ENCODE data around the gene MXRA8. TPM values are rescaled to one million over a fixed set of nuclear protein-coding genes. Genes with fewer than 3 reads are reported as not detected.
"Not testable (repeated sequence)": the region's sequence is repeated elsewhere in the genome, so short reads cannot be mapped to it uniquely, and the experiment has no call there.

Gene MXRA8
- total RNA-seq, 2 donors from 2014 or later, result 38.3 to 44.3 TPM

DNA sequence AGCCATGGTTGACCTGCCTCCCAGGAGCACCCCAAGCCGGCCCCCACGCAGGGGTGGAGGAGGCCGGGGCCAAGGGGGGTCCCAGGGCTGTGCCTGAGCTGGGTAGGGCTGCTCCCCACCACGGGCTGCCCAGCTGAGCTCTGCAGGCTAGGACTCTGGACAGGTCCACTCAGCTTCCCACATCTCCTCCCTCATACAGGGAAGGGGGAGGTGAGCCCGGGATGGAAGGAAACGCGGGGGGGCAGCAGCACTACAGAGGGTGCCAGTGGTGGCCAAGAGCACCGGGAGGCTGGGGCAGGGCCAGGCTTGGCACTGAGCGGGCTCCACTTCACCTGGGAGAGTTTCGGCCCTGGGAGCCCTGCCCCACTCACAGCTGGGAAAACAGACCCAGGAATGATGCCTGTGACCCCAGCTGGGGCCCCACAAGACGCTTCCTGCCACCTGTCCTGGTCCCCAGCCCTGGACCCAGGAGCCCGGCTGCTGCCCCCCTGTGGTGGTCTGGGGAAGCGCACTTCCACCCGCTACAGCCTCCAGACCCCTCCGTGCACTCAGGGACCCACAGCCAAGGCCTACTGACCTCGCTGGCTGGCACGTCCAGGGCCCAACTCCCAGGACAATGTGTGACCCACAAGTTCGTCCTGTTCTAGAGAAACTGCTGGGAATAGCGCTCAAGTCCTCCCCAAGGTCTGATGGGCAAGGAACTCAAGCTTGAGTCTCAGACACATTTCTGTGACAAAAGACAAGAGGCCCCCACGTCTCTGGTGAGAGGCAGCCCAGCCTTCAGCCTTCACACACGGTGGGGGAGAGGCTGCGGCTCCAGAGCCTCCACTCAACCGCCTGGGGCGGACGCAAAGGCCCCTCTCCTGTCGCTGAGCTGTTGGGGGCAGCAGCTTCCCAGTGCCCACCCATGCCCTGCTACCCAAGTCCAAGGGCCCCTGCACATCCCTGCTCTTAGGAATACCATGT lies 13.7 kb upstream of the MXRA8 start:
- ATAC-seq, result peak in 1 of 2 donors; percentile 16
- intact Hi-C loops (cut with DNase I), result no loop called here
- peak; percentile 70 for DNase-seq

DNA sequence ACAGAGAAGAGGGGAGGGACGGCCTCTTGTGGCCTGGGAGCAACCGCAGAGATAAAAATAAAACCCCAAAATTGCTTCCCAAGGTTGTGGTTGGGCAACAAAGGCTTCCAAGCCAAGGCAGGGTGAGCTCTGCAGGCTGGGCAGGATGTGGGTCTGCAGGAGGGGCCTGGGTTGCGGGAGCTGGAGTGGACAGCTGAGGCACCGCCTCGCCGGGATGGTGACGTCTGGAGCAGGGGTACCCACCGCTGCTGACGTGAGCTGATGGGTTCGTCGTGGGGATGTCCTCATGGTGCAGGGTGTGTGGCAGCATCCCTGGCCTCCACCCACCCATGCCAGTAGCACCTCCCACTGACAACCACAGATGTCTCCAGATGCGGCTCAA lies 13.0 kb upstream of the MXRA8 start:
- ATAC-seq (no peak), DNase-seq (no peak)
- intact Hi-C loops (cut with DNase I), result no loop called here

DNA sequence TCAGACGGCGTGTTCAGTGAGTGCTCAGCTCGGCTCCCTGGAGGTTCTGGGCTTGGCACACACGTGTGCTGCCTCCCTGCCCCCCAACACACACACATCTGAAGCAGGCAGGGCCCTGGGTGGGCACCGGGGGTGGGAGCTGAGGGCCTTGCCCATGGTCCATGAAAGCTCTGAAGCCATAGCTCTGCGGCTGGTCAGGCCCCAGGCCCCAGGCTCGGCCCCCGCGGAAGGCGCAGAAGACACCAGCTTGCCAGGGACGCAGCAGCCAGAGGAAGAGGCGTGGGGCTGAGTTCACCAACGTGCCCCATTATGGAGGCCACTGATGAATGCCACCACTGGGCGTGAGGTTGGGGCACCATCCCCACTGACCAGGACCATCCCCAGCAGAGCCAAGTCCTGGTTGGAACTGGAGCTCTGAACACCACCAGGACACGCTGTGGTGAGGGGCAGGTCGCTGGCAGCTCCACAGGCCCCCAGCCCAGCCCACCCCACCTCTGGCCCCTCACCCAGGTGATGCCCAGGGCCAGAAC lies 12.5 kb upstream of the MXRA8 start:
- intact Hi-C loops (cut with DNase I), result no loop called here

DNA sequence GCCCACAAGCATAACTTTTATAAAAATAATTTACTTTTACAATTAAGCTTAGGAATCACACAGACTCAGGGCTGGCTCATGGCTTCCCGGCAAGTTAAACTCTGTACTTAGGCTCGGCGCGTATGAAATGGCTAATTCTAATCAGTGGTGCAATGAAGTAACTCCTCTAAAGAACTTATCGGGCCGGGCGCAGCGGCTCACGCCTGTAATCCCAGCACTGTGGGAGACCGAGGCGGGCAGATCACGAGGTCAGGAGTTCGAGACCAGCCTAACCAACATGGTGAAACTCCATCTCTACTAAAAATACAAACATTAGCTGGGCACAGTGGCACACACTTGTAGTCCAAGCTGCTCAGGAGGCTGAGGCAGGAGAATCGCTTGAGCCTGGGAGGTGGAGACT lies 11.7 kb upstream of the MXRA8 start:
- DNase-seq, result peak; percentile 8
- intact Hi-C loops (cut with DNase I), result not testable (repeated sequence)

More for the DNA sequence above, 12.5 kb upstream of the MXRA8 start:
- DNase-seq (no peak), ATAC-seq (no peak)

DNA sequence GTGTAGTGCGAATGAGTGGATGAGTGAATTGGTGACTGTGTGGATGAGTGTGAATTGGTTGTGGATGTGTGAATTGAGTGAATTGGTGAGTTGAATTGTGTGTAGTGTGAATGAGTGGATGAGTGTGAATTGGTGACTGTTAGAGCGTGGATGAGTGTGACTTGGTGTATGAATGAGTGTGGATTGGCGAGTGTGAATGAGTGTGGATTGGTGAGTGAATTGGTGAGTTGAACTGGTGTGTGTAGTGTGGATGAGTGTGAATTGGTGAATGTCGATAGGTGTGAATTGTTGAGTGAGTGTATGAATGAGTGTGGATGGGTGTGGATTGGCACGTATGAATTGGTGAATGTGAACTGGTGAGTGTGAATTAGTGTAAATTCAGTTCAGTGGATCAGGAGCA lies 9.0 kb upstream of the MXRA8 start:
- intact Hi-C loops (cut with DNase I), result no loop called here
- no peak for ATAC-seq
- no peak for DNase-seq

More for the DNA sequence above, 11.7 kb upstream of the MXRA8 start:
- not testable (repeated sequence) for ATAC-seq

DNA sequence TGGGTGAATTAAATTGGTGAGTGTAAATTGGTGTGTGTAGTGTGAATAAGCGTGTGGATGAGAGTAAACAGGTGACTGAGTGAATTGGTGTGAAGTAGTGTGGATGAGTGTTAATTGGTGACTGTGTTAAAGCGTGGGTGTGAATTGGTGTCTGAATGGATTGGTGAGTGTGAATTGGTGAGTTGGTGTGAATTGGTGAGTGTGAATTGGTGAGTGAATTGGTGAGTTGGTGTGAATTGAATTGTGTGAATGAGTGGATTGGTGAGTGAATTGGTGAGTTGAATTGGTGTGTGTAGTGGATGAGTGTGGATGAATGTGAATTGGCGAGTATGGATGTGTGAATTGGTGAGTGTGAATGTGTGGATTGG lies 8.3 kb upstream of the MXRA8 start:
- no peak for ATAC-seq
- intact Hi-C loops (cut with DNase I), result no loop called here
- DNase-seq, result no peak

DNA sequence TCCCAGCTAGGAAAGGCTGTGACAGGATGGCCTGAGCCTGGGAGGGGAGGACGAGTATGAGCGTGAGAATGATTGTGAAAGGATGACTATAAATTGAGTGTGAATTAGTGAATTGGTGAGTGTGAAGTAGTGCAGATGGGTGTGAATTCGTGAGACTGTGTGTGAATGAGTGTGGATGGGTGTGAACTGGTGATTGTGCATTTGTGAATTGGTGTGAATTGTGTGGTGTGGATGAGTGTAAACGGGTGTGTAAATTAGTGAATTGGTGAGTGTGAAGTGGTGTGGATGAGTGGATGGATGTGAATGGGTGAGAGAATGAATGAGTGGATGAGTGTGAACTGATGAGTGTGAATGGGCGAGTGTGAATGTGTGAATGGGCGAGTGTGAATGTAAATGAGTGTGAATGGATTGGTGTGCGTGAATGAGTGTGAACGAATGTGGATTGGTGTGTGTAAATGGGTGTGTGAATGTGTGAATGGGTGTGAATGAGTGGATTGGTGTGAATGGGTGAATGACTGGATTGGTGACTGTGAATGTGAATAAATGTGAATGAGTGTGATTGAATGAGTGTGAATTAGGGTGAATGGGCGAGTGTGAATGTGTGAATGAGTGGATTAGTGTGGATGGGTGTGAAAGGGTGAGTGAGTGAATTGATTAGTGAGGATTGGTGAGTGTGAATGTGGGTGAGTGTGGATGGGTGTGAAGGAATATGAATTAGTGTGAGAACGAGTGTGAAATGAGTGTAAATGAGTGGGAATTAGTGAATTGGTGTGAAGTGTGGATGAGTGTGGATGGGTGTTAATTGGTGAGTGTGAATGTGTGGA lies 7.7 kb upstream of the MXRA8 start:
- intact Hi-C loops (cut with DNase I), result no loop called here
- DNase-seq (no peak), ATAC-seq (no peak)

DNA sequence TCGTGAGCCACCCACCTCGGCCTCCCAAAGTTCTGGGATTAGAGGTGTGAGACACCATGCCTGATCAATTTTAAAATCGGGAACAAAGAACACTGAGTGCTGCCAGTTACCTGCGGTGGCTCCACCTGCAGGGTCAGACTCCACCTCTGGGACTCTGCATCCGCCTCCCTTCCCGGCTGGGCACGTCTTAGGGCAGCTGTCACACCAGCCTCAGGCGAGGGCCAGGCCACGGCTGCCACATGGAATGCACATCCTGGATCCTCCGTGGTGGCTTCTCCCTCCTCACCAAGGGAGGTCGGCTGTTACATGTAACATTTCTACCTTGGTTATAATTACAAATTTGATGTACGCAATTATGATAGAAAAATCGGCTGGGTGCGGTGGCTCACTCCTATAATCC lies 5.9 kb upstream of the MXRA8 start:
- intact Hi-C loops (cut with DNase I), result no loop called here
- no peak for ATAC-seq
- no peak for DNase-seq

DNA sequence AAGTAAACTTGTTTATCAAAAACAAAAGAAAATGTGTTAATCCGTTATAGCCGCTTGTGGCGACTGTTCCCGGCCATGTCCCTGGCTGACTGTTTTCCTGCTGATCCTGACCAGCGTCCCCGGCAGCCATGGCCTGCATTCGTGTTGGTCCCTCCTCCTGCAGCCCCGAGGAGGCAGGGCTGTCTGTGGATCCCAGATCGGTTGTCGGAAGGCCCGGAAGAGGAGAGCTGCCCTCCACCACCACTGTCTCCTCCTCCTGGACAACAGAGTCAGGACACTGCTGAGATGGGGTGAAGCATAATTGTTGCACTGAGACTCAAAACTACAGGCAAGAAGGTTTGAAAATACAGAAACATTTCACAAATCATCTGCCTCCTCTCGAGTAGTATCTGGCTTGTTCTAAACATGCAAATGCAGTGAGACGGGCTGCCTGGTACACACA lies 3.6 kb upstream of the MXRA8 start:
- peak; percentile 4 to 13 for ATAC-seq
- intact Hi-C loops (cut with DNase I), result no loop called here

DNA sequence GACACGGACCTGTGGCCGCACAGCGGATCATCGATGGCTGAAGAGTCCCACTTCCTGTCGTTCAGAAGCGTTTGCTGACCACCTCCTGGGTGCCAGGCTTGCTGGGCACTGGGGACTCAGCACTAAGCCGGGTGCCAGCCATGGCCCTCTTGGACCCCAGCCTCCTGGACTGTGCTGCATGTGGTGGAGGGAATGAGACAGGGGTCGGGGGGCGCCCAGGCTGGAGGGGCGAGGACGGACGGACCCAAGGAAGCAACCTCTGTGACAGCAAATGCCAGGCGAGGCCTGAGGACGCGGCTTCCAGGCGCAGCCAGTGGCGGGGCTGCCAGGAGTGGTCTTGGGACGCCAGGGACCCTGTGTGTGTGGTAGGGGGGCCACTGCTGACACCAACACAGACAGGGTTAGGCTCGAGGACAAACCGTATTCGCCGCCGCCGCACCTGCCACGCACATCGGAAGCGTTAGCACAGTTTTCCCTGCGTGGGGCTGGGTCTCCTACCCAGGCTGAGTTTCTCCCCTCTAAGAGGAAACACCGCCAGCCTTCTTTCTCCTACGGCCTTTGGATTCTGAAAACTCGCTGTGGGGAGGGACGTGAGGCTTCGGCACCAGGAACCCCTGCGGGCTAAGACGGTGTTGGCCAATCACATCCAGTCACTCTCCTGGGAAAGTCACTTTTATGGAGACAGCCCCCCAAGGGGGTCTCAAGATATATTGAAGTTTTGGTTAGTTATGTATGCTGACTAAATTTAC lies 3.1 kb upstream of the MXRA8 start:
- DNase-seq (no peak), ATAC-seq (no peak)
- intact Hi-C loops (cut with DNase I), result no loop called here

More for the DNA sequence above, 3.6 kb upstream of the MXRA8 start:
- no peak for DNase-seq

DNA sequence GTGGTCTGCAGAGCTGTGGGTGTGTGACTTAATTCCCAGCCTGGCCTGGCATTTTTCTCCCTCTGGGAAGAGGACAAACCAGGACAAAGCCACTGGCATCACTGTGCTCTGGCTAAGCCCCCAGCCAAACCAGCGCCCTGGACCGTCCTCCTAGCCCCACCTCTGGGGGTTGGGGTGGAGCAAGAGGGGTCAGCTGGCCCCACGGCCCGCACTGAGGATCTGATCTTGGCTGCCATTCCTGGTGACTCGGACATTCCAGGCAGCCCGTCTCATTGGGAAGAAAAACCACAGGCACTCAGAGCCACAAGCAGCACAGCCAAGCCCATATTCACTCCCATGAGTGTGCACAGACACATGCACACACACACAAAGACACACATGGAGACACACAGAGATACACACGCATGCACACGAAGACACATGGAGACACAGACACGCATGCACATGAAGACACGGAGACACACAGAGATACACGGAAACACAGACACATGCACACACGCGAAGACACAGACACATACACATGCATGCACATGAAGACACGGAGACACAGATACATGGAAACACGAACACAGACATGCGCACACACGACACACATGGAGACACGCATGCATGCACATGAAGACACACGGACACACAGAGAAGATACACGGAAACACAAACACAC lies 2.3 kb upstream of the MXRA8 start:
- intact Hi-C loops (cut with DNase I), result no loop called here
- DNase-seq (peak; percentile 76), ATAC-seq (peak; percentile 38 to 68)

DNA sequence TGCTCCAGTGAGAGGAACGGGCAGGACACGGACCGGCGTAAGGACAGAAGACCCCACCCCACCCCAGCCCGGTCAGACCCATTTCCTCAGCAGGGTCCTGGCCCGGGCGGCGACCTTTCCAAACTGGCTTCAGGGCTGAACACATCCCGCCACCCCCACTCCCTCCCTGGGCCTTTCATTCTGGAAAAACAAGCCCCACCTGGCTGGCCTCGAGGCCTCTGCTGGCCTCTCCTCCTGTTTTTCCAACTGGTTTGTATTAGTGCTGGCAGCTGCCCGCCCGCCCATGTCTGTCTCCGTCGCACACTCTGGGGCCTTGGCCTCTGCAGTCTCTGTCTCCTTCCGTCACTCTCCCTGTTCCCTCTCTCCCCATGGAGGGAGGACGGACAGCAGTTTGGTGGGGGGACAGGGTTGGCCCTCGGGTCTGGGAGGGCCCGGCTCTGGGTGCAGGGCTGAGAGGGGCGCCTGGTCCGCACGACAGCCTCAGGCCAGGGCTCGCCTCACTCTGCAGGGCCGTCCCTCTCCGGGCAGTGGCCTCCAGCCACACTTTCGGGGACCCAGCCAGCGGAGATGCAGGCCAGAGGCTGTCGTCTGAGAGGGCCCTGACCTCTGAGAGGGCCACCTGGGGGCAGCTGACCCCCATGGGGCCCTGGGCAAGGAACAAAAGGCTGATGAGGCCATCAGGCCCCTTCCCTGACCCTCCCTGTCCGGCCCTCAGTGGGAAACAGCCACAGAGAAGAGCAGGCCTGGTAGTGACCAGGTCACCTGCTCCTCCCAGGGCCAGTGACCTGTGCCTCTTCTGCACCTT lies 1.5 kb upstream of the MXRA8 start:
- intact Hi-C loops (cut with DNase I), result no loop called here
- DNase-seq (no peak), ATAC-seq (peak; percentile 4 to 47)

DNA sequence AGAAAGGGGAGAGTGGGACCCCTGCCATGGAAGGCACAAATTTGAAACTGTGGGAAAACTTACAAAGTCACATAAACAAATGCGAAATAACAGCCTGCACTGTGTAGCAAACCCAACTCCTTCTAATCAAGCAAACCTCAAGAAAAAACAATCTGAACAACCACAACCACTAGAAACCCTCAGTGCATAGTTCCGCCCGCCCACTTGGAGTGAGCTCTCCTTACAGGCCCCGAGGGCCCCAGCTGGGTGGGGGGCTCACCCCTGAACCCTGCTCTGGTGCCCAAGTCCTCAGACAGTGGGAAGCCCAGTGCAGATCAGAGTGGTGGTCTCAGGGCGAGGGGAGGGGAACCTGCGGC lies 931 bp upstream of the MXRA8 start:
- ATAC-seq (peak in 1 of 2 donors; percentile 7), DNase-seq (no peak)
- intact Hi-C loops (cut with DNase I), result no loop called here

DNA sequence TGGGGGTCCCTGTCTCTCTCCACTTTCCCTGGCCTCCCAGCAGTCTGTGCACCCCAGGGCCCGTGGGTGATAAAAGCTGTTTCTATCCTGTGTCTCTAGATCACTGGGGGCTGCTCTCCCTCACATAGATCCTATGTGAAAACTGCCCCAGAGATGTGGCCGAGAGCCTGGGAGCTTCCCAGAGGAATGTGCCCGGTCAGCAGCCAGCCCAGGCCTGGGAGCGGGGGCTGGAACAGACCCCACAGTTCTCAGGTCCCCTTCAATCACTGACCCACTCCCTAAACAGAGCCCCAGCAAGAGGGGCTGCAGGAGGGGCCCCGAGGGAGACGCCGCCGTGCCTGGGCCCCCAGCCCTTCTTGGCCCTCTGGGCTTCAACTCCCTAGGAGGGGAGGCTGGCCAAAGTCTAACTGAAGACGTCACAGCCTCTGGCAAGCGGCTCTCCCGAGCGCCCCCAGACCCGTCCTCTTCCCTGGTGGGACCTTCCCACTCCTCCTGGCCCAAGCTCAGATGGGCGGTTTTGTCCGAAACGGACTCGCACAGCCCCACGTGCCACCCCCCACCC lies 403 bp downstream of the MXRA8 start:
- ATAC-seq, result peak in 1 of 2 donors; percentile 10
- DNase-seq, result no peak
- intact Hi-C loops (cut with DNase I), result no loop called here

DNA sequence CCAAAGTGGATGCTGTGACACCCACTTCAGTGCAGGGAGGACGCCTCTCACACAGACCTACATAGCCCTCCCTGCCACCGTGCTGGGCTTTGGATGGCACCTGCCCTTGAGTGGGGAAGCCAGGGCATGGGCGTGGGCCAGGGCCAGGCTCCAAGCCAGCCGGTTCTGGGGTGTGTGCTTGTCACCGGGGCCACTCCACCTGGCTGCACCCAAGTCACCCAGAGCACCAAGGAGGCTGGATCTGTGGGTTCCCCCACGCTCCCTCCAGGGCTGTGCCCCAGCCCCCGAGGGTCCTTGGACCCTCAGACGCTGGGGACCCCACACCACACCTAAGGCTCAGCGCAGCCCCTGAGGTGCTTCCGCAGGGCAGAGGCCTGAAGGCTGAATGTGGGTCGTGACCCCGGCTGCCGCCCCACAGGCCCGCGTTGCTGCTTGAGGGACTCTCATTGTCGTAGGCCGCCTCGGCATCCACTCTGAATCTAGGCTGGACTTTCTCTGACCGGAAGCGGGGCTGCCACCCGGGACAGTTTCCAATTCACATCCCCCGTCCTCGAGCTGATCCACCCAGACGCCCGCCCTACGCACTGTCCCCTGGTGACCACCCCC lies 1.5 kb downstream of the MXRA8 start:
- intact Hi-C loops (cut with DNase I), result no loop called here
- ATAC-seq, result no peak
- DNase-seq, result no peak

DNA sequence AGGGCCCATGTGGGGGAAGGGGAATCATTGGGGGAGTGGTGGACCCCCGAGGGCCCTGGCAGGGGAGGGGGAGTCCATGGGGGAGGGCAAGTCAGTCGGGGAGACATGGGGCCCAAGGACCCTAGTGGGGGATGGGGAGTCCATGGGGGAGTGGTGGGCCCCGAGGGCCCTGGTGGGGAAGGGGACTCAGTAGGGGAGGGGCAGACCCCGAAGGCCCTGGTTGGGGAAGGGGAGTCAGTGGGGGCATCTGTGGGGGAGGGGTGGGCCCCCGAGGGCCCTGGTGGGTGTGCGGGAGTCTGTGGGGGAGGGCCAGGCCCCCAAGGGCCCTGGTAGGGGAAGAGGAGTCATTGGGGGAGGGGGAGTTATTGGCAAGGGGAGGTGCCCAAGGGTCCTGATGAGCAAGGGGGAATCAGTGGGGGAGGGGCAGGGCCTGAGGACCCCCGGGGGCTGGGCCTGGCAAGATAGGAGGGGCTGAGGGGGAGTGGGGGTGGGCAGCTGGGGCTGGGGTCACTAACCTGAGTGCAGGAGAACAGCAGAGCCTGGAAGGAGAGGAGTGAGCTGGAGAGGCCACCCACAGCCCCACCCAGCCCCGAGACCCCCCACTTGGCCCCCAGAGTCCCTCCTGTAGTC lies 2.1 kb downstream of the MXRA8 start:
- ATAC-seq, result no peak
- no peak for DNase-seq
- intact Hi-C loops (cut with DNase I), result no loop called here

DNA sequence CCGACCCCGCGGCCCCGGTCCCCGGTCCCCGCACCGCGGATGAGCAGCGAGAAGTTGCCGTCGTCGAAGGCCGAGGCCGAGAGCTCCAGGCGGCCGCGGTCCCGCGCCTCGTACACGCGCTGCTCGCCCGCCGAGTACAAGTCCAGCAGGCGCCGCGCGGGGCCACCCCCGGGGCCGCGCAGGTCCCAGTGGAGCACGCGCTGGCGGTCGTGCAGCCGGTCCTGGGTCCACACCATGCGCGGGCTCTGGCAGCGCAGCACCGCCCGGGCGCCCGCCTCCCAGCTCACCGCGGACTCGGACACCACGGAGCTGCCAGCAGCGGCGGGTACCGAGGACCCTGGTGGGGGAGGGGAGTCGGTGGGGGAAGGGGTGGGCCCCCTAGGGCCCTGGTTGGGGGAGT lies 2.9 kb downstream of the MXRA8 start:
- ATAC-seq (no peak), DNase-seq (no peak)
- intact Hi-C loops (cut with DNase I), result no loop called here
